ENCODE measurements around the gene F2.

GRCh38 chr11:46778416-46778815 is 59.4 kb downstream of the F2 start:
- TF ChIP-seq SP1 (IDR thresholded peaks at IDR 0.05) = no peak
- no peak for TF ChIP-seq CTCF (IDR thresholded peaks at IDR 0.05; ENCODE audit: low read depth, low read length, missing input control)
- TF ChIP-seq RXRA (IDR thresholded peaks at IDR 0.05) = no peak
- TF ChIP-seq, protein P1, sequence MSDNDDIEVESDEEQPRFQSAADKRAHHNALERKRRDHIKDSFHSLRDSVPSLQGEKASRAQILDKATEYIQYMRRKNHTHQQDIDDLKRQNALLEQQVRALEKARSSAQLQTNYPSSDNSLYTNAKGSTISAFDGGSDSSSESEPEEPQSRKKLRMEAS (IDR thresholded peaks at IDR 0.05) = no peak
- no peak for TF ChIP-seq RAD21 (IDR thresholded peaks at IDR 0.05)
- no peak for TF ChIP-seq GABPA (IDR thresholded peaks at IDR 0.05 in 1 of 2, conservative IDR thresholded peaks at IDR 0.05 in 1 of 2)
- TF ChIP-seq, protein P2, sequence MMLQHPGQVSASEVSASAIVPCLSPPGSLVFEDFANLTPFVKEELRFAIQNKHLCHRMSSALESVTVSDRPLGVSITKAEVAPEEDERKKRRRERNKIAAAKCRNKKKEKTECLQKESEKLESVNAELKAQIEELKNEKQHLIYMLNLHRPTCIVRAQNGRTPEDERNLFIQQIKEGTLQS (IDR thresholded peaks at IDR 0.05) = no peak
- no peak for TF ChIP-seq YY1 (IDR thresholded peaks at IDR 0.05)
- TF ChIP-seq REST (IDR thresholded peaks at IDR 0.05) = no peak
- TF ChIP-seq TAF1 (conservative IDR thresholded peaks at IDR 0.05) = no peak
- no peak for TF ChIP-seq JUND (IDR thresholded peaks at IDR 0.05)
- no peak for TF ChIP-seq HNF4G (IDR thresholded peaks at IDR 0.05)

Data from liver (tissue), 3 donors.